HG02642 (cell line): ENCODE data around the gene CLPSL2.

Source experiments
- ATAC-seq: cut with Tn5 transposase; IDR thresholded peaks from one replicate; pipeline ENCODE4 v1.9.1; 2021; ENCODE audit warnings: mild to moderate bottlenecking; ENCODE audit not compliant: unreplicated experiment, poor library complexity

Gene CLPSL2

DNA sequence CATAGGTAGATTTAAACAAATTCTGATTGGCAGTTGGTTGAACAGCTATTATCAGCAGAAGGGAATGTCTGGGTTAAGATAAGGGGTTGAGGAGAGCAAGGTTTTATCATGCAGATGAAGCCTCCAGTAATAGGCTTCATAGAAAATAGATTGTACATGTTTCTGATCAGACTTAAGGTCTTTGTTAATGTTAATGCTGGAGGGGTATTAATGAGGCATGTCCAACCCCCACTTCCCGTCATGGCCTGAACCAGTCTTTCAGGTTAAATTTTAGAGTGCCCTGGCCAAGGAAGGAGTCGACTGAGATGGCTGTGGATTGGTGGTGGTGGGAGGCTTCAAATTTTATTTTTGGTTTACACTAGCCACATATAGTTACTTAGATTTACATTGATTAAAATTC lies 7.8 kb downstream of the CLPSL2 start:
- no peak for ATAC-seq

GRCh38 chr6:35786272-35786671 lies 9.9 kb downstream of the CLPSL2 start:
- ATAC-seq, result no peak

- no peak for ATAC-seq
Observed at GRCh38 chr6:35786810-35787209, 10.4 kb downstream of the CLPSL2 start.

GRCh38 chr6:35787266-35788218 lies 11.1 kb downstream of the CLPSL2 start:
- ATAC-seq, result no peak

- ATAC-seq, result no peak
Observed at GRCh38 chr6:35788423-35788982, 12.1 kb downstream of the CLPSL2 start.

- no peak for ATAC-seq
Observed at GRCh38 chr6:35790683-35791082, 14.3 kb downstream of the CLPSL2 start.

GRCh38 chr6:35794536-35795452 lies 18.4 kb downstream of the CLPSL2 start:
- ATAC-seq, result no peak

DNA sequence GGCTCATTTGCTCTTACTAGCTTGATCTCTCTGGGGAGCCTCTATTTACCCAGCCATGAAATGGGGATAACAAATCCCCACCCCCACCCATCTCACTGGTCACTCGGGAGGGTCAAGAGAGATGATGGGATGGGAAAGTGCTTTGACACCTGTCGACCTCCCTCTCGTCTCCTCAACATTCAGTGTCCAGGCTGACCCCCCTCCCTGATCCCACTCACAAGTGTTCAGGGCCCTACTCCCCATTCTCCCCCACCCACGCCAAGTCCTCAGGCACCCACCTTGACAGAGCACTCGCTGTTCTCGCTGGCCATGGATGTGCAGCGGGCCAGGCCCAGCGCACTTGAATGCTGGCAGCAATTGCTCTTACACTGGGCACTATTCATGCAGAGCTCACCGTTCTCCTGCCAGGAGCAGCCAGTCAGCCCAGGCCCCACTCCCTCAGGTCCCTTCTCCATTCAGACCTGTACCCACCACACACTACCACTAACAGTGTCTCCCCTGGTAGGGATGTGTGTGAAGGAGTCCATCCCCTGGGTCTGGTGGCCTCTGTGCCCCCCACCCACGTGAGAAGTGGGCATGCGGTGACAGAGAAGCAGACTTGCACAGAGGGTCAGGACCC lies 19.2 kb downstream of the CLPSL2 start:
- ATAC-seq, result no peak

- ATAC-seq, result no peak
Observed at GRCh38 chr6:35796236-35796635, 19.8 kb downstream of the CLPSL2 start.

DNA sequence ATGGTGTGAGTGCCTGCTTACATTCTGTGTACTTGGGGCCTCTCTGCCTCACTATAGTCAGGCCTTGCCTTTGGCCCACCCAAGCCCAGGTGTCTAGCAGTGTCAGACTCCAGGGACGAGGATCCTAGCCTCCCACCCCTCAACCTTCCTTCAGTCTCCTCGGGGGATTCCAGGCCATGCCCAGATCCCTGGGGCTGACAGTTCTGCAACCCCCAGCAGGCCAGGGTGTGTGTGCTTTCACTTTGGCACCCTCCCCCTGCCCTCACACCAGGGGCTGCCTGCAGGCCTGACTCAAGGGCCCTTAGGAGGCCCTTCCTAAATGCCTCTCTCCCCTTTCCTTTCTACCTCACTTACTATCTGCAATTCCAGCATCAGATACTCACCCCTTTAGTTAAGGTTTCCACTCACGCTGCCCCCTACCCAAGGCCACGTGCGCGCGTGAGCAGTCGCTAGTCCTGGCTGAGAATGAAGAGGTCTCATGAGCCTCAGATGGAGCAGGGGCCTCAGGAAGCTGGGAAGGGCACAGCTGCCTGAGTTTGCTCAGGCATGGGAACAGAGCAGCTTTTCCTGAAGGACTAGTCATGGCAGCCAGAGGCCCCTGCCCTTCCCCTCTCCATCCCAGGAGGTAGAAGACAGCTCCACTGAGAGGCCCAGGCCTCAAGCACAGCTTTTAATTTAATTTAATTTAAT lies 21.6 kb downstream of the CLPSL2 start:
- ATAC-seq, result no peak

GRCh38 chr6:35798706-35799105 lies 22.3 kb downstream of the CLPSL2 start:
- no peak for ATAC-seq

DNA sequence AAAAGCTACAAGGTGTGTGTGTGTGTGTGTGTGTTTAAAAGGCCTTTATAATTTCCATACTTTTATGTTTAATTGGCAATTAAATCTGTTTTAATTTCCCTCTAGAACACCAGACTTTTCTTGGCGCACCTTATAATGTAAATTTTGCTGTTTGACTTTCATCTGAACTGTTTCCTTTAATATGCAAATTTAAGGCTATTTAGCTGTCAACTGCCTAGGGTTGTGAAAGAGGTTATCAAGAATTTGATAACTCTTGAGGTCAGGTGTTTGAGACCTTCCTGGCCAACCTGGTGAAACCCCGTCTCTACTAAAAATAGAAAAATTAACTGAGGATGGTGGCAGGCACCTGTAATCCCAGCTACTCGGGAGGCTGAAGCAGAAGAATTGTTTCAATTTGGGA lies 24.8 kb downstream of the CLPSL2 start:
- ATAC-seq, result no peak

GRCh38 chr6:35804996-35805736 lies 28.8 kb downstream of the CLPSL2 start, which contains the start of gene LHFPL5:
TSS of gene LHFPL5 (plus strand) at chr6:35805352. CDS start at chr6:35805671, 319 bp downstream.
- ATAC-seq, result no peak

GRCh38 chr6:35808688-35809087 lies 32.3 kb downstream of the CLPSL2 start:
- ATAC-seq, result no peak

DNA sequence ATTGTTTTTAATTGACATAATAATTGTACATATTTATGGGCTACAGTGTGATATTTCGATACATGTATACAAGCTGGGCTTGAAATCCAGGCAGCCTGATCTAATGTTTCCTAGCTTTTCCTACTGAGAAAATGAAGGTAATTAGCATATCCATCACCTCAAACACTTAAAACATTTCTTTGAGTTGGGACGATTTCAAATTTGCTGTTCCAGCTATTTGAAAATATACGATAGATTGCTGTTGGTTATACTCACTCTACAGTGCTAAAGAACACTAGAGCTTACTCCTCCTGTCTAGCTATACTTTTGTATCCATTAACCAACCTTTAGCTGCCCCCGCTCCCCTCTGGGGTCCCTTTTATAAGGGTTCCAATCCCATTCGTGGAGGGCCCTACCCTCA lies 33.4 kb downstream of the CLPSL2 start:
- no peak for ATAC-seq

GRCh38 chr6:35810971-35811698 lies 34.7 kb downstream of the CLPSL2 start:
- ATAC-seq, result no peak

GRCh38 chr6:35811699-35811995 lies 35.2 kb downstream of the CLPSL2 start:
- ATAC-seq, result no peak

- ATAC-seq, result no peak
Observed at GRCh38 chr6:35817515-35817914, 41.1 kb downstream of the CLPSL2 start.

DNA sequence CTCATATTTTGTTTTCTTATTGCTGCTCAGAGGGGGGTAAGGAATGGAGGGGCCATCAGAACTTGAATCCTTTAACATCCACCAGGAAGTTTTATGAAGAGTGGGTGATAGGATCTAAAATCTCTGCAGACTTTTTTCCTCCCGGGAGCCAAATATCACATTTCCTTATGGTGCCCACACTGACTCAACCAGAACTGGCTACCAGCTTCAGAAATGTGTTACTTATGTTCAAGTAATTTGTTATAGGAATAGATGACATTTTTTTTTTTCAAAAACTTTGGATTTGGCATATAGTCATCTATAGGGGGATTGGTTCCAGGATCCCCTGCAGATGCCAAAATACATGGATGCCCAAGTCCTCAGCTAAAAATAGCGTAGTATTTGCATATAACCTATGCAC lies 47.2 kb downstream of the CLPSL2 start:
- no peak for ATAC-seq
